ENCODE data around the gene TUSC2. TPM values are rescaled to one million over a fixed set of nuclear protein-coding genes. Genes with fewer than 3 reads are reported as not detected.

TUSC2 gene
- total and polyA plus RNA-seq, 10 donors: 19.4 to 36.5 (median 24.4) TPM

GRCh38 chr3:50354850-50355249, 26.8 kb upstream of the TUSC2 start:
- WGBS, 5 donors: 87 to 97% (median 94%) methylated on average over 5 to 7 of the region's 7 CpGs
- DNase-seq: no peak
- no peaks in the 10 kb centered on the region for H3K9me3 ChIP-seq
- intact Hi-C loops (cut with DNase I; ENCODE audit: low total_unique reads): no loop called here
- peak in 1 of 3 donors; percentile 35 for TF ChIP-seq POLR2AphosphoS5 (IDR thresholded peaks at IDR 0.05)
- TF ChIP-seq CTCF (IDR thresholded peaks at IDR 0.05 in 8 of 11, conservative IDR thresholded peaks at IDR 0.05 in 3 of 11): no peak
- TF ChIP-seq POLR2A (IDR thresholded peaks at IDR 0.05): no peak
- no peaks in the 10 kb centered on the region for H3K27me3 ChIP-seq (replicated peaks in 1 of 7)
- H3K4me1 ChIP-seq: peaks cover 39 to 96% (median 78%) of the 10 kb centered on the region in 6 donors
- peaks cover 0 to 72% (median 40%) of the 10 kb centered on the region in 6 donors for H3K36me3 ChIP-seq
- no peak overlapping the region for H3K4me3 ChIP-seq
- peak overlapping the region in 1 of 8 donors; percentile 91 for H3K27ac ChIP-seq

- intact Hi-C loops (cut with DNase I; ENCODE audit: low total_unique reads): no loop called here
- H3K4me1 ChIP-seq: peaks cover 39 to 98% (median 80%) of the 10 kb centered on the region in 6 donors
- H3K36me3 ChIP-seq: peaks cover 0 to 75% (median 40%) of the 10 kb centered on the region in 6 donors
- no peak for DNase-seq
- no peak overlapping the region for H3K4me3 ChIP-seq
- H3K9me3 ChIP-seq: no peaks in the 10 kb centered on the region
- TF ChIP-seq POLR2AphosphoS5 (IDR thresholded peaks at IDR 0.05) (no peak), POLR2A (IDR thresholded peaks at IDR 0.05) (no peak), CTCF (IDR thresholded peaks at IDR 0.05 in 8 of 11, conservative IDR thresholded peaks at IDR 0.05 in 3 of 11) (no peak)
- no peak overlapping the region for H3K27ac ChIP-seq
- WGBS, 5 donors: 84 to 93% (median 90%) methylated on average over 5 of the region's 5 CpGs
- no peaks in the 10 kb centered on the region for H3K27me3 ChIP-seq (replicated peaks in 1 of 7)
Observed at GRCh38 chr3:50354186-50354764, 26.3 kb upstream of the TUSC2 start.

- H3K36me3 ChIP-seq: peaks cover 0 to 81% (median 44%) of the 10 kb centered on the region in 6 donors
Observed at GRCh38 chr3:50353245-50354004, 25.4 kb upstream of the TUSC2 start.

More at GRCh38 chr3:50353245-50354004, 25.4 kb upstream of the TUSC2 start:
- intact Hi-C loops (cut with DNase I; ENCODE audit: low total_unique reads): no loop called here
- Histone ChIP-seq H3K4me3 (no peak overlapping the region), H3K4me1 (peaks cover 36 to 98% (median 80%) of the 10 kb centered on the region in 6 donors), H3K9me3 (no peaks in the 10 kb centered on the region), H3K27me3 (replicated peaks in 1 of 7) (no peaks in the 10 kb centered on the region), H3K27ac (peak overlapping the region in 2 of 8 donors; percentile 2 to 33)
- no peak for DNase-seq
- TF ChIP-seq POLR2A (IDR thresholded peaks at IDR 0.05) (no peak), POLR2AphosphoS5 (IDR thresholded peaks at IDR 0.05) (peak; percentile 42 to 79 (median 58)), CTCF (IDR thresholded peaks at IDR 0.05 in 8 of 11, conservative IDR thresholded peaks at IDR 0.05 in 3 of 11) (no peak)
- 81 to 92% (median 84%) methylated on average over 8 to 12 of the region's 12 CpGs for WGBS, 5 donors
